NCI-H446 treated with DMSO at 0.1 percent for 48 hours (cell line): Measurements from ENCODE around the gene RPL7L1.
"Not testable (repeated sequence)": the region's sequence is repeated elsewhere in the genome, so short reads cannot be mapped to it uniquely, and the experiment has no call there.

Experiments
- DNase-seq: peaks from one replicate; lab custom pipeline; 2025; lab: John Stamatoyannopoulos, UW

The RPL7L1 gene

DNA sequence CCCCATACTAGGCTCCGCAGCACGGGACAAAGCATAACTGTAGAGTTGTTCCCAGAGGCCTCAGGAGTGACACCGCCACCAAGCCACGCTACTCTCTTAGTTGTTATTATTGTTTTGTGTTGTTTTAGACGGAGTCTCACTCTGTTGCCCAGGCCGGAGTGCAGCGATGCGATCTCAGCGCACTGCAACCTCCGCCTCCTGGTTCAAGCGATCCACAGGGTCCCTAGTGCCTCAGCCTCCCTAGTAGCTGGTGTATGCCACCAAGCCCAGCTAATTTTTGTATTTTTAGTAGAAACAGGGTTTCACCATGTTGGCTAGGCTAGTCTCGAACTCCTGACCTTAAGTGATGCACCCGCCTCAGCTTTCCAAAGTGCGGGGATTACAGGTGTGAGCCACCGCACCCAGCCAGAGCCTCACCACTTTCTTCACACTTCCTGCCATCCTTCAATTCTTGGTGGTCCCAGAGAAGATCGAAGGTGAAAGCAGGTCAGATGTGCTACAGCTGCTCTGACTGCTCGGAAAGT, 11.8 kb downstream of the RPL7L1 start:
- no peak for DNase-seq

DNA sequence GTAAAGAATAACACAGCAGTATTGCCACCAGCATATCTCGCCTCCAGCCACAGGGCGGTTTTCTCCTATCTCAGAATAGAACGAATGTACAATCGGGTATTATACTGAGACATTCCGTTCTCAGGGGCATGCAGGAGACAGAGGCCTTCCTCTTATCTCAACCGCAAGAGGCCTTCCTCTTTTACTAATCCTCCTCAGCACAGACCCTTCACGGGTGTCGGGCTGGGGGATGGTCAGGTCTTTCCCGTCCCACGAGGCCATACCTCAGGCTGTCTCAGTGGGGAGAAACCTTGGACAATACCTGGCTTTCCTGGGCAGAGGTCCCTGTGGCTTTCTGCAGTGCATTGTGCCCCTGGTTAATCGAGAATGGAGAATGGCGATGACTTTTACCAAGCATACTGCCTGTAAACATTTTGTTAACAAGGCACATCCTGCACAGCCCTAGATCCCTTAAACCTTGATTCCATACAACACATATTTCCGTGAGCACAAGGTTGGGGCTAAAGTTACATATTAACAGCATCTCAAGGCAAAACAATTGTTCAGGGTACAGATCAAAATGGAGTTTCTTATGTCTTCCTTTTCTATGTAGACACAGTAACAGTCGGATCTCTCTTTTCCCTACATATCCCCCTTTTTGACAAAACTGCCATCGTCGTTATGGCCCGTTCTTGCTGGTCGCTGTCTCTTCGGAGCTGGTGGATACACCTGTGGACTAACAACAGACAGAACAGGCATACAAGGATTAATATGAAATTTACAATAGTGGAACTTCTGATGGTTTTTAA, 14.8 kb downstream of the RPL7L1 start:
- DNase-seq: not testable (repeated sequence)

DNA sequence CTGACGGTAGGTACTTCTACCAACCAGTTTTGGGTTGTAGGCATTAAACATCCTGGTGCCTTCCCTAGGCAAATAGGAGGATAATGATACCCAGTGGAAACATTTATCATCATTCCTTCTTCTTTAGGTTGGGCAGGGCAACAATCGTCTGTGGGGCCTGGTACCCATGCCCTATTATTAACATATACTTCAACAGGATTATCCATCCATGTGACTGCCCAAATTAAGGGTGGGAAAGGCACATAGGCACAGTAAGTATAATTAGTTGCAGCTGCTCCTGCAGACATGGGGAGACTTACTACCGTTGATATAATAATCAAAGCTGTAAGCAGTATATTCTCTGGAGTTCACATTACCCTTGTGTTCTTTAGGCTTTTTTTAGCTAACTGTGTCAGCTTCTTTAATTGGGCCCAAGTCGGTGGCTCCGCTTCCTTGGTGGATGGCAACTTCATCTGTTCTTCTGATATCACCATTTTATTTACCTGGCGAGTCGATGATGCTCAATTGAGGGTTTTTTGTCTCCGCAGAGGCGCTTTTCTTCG, 16.8 kb downstream of the RPL7L1 start:
- DNase-seq: no peak

DNA sequence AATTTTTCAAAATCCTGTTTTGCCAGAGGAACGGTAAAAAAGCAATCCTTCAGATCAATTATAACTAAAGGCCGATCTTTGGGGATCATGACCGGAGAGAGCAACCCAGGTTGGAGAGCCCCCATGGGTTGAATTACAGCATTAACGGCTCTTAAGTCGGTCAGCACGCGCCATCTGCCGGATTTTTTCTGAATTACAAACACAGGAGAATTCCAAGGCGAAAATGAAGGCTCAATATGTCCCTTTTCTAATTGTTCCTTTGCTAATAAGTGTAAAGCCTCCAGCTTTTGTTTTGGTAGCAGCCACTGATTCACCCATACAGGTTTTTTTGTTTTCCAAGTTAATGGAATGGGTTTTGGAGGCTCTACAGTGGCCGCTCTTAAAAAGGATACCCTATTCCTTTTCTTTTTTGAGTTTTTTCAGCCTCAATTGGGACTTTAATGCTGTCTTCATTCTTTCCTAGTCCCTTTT, 19.5 kb downstream of the RPL7L1 start:
- peak; percentile 53 for DNase-seq

DNA sequence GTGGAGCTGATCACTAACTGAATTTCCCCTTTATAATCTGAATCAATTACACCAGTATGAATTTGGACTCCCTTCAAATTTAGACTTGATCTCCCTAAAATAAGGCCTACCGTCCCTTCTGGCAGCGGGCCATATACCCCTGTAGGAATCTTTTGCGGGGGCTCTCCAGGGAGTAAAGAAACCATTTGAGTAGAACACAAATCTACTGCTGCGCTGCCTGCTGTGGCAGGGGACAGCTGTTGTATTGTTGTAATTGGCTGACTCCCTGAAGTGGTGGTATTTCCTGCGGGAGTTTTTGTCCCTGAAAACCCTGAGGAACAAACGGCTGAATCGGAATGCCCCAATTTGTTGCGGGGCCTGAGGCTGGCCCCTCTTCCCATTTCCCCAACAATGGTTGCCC, 20.5 kb downstream of the RPL7L1 start:
- no peak for DNase-seq

DNA sequence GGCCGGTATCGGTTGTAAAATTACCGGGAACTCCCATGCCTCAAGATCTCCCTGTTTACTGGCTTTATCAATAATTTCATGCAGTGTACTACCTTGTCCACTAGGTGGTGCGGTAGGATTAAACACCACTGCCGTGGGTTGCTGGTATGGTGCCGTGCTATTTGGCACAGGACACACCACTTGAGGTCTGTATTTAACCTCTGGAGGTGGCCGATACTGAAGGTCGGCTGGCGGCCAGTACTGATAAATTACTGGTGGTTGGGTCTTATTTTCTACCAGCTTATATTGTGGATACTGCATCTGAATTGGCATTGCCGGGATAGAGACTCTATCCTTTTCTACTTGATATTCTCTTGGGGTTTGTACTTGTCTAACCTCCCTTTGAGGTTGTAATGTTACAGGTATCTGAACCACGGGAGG, 22.1 kb downstream of the RPL7L1 start:
- peak; percentile 65 for DNase-seq

DNA sequence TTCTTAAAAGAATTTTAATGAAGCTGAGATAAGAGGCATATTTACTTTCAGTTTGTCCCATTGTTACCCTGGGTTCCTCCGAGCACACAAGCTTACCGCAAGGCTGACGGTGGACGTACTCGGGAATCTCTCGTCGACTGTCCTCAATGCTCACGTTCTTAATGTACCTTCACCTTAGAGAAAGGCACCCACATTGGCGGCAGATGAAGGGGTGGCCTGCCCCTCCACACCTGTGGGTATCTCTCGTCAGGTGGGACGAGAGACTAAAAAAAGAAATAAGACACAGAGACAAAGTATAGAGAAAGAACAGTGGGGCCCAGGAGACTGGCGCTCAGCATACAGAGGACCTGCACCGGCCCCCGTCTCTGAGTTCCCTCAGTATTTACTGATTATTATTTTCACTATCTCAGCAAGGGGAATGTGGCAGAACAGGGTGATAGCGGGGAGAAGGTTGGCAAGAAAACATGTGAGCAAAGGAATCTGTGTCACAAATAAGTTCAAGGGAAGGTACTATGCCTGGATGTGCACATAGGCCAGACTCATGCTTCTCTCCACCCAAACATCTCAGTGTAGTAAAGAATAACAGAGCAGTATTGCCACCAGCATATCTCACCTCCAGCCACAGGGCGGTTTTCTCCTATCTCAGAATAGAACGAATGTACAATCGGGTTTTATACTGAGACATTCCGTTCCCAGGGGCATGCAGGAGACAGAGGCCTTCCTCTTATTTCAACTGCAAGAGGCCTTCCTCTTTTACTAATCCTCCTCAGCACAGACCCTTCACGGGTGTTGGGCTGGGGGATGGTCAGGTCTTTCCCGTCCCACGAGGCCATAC, 23.2 kb downstream of the RPL7L1 start:
- not testable (repeated sequence) for DNase-seq

DNA sequence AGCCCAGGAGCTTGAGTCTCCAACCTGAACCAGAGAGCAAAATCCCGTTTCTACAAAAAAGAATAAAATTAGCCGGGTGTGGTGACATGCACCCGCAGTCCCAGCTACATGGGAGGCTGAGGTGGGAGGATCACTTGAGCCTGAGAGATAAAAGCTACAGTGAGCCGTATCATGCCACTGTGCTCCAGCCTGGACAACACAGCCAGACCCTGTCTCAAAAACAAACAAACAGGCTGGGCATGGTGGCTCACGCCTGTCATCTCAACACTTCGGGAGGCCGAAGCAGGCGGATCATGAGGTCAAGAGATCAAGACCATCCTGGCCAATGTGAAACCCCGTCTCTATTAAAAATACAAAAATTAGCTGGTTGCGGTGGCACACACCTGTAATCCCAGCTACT, 25.1 kb downstream of the RPL7L1 start:
- no peak for DNase-seq

DNA sequence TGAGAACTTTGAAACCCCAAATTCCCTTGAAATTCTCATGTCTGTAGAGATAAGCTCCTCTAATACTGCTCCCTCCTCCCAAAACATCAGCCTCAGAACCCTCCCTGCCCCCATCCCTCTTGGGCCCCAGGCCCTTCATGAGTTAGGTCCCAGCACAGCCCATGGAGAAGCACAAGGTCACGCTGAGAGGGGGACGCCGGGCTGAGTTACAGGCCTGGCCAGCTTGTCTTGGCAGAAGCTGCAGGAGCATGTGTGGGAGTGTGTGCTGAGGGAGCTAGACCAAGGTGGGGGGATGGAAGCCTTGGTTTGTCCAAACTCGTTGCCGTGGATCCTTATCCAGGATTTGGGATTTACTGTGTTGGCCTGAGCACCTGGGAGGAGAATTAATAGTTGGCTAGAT, 27.9 kb downstream of the RPL7L1 start:
- DNase-seq: no peak

DNA sequence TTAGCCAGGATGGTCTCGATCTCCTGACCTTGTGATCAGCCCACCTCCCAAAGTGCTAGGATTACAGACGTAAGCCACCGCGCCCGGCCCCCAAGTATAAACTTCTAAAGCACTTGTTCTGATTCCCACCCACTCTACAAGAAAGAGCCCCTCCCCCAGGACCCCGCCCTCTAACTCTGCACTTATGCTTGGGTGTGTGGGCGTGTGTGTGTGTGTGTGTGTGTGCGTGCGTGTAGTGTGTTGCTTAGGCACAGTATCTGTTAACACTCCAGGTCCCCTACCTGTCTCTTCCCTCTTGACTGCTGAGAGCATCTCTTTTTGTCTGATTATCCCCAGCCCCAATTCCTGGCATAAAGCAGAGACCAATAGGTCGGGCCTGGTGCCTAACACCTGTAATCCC, 30.4 kb downstream of the RPL7L1 start:
- DNase-seq: no peak

DNA sequence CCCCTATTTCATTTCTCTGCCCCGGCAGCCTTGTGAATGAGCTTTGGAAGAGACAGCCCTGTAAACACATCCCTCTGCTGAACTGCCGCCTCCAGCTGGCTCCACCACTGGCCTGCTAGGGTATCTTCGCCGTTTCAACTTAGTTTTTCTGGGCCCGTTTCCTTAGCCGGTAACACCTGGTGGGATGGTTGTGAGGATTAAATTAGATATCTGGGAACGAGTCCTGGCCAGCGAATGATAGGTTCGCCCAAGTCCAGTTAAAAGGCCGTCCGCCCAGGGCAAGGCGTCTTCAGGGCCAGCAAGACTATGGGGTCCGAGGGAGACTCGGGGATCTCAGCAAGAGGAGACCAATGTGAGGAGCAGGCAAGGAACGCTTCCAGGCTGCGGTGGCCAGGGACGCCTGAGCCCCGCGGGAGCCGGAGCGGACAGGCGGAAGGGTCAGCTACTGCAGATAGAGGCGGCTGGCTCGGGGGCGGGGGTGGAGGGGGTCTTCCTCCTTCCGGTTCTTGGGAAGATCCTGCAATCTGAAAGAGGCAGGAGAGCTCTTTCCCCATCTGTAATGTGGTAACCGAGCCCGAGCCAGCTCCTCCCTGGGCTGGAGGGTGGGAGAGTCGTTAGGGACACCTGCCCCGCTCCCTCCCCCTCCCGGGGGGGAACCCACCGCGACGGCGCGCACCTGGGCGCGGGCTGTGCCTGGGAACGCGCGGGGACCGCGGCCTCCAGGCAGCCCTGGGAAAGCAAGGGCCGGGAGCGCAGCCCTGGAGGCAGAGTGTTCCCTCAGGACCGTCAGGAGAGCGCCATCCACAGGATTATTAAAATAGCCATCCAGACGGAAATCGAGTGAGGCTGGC, 32.0 kb downstream of the RPL7L1 start:
- DNase-seq: no peak

DNA sequence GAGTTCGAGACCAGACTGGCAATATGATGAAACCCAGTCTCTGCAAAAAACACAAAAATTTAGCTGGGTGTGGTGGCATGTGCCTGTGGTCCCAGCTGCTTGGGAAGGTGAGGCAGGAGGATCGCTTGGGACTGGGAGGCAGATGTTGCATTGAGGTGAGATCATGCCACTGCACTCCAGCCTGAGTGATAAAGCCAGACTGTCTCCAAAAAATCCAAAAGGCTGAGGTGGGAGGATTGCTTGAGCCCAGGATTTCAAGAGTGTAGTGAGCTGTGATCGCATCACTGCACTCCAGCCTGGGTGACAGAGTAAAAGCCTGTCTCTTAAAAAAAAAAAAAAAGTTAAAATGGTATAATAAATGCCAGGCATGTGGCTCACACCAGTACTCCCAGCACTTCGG, 35.1 kb downstream of the RPL7L1 start:
- DNase-seq: no peak

DNA sequence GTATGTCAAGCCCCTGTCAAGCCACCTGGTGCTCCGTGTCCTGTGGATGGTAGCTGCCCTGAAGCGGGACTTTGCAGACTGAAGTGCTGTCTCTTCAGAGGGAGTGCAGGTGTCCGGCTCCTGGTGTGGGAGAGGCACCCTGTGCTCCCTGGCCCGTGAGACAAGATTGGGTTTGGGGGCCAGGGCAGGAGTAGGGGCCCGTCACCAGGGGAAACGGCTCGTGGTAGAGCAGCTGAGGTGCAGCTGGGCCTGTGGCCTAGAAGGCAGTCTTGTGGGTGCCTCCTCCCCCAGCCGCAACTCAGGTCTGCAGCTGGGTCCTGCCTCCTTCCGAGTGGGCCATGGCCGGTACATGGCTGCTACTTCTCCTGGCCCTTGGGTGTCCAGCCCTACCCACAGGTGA, 36.3 kb downstream of the RPL7L1 start, which contains the start of gene PTCRA:
PTCRA (plus strand) TSS at position 322 of the 400 bp plus-strand sequence; CDS start at position 339, 17 bp downstream.
- no peak for DNase-seq

DNA sequence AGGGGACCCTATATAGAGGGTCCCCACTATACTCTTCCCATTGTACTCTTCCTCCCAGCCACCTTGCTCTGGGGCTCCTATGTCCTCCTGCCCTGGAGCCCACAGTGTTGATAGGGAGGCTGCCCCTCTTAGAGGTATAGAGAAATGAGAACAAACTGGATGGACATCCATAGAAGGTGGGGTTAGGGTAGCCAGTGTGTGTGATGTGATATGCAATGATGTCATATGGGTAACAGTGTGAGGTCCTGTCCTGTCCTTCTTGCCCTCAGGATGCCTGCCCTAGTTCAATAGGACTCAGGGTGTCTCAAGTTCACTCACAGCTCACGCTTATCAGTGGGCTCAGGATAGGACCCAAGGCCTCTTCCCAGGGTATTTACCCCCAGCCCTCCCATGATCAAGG, 36.9 kb downstream of the RPL7L1 start:
- no peak for DNase-seq

DNA sequence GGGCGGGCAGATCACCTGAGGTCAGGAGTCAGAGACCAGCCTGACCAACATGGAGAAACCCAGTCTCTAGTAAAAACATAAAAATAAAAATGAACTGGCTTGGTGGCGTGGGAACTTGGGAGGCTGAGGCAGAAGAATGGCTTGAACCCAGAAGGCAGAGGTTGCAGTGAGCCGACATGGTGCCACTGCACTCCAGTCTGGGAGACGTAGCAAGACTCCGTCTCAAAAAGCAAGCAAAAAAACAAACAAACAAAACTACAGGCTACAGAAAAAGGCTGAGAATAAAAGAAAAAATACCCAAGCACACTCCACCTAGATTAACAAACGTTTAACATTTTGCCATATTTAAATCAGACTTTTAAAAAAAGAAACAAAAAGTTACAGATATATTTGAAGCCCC, 42.4 kb downstream of the RPL7L1 start:
- no peak for DNase-seq

DNA sequence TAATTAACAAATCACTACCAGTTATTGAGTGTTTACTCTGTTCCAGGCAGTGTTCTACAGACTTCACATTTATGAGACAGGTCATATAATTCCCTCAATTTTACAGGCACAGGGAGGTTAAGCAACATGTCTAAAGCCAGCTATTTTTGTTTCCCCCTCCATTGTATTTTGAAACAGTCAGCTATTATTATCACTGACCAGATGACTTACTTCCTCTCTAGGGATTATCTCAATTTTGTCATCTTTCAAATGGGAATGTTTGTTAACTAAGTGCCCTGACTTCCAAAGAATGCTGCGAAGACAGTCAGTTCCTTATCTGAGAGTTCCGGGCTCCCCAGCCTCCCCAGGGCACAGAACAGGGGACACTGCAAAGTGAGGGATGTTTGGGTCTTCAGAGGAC, 44.2 kb downstream of the RPL7L1 start:
- no peak for DNase-seq

DNA sequence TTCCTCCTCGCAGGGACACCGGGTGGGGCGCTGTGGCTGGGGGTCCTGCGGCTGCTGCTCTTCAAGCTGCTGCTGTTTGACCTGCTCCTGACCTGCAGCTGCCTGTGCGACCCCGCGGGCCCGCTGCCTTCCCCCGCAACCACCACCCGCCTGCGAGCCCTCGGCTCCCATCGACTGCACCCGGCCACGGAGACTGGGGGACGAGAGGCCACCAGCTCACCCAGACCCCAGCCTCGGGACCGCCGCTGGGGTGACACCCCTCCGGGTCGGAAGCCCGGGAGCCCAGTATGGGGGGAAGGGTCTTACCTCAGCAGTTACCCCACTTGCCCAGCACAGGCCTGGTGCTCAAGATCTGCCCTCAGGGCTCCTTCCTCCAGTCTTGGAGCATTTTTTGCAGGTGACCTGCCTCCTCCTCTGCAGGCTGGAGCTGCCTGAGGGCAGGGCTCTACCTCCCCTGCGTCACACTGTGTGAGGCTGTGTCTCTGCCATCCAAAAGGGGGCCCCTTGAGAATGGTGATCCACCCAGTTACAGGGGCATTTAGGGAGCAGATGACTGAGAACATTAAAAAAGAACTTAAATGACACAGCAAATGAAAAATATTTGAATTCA, 45.9 kb downstream of the RPL7L1 start:
- DNase-seq: no peak

DNA sequence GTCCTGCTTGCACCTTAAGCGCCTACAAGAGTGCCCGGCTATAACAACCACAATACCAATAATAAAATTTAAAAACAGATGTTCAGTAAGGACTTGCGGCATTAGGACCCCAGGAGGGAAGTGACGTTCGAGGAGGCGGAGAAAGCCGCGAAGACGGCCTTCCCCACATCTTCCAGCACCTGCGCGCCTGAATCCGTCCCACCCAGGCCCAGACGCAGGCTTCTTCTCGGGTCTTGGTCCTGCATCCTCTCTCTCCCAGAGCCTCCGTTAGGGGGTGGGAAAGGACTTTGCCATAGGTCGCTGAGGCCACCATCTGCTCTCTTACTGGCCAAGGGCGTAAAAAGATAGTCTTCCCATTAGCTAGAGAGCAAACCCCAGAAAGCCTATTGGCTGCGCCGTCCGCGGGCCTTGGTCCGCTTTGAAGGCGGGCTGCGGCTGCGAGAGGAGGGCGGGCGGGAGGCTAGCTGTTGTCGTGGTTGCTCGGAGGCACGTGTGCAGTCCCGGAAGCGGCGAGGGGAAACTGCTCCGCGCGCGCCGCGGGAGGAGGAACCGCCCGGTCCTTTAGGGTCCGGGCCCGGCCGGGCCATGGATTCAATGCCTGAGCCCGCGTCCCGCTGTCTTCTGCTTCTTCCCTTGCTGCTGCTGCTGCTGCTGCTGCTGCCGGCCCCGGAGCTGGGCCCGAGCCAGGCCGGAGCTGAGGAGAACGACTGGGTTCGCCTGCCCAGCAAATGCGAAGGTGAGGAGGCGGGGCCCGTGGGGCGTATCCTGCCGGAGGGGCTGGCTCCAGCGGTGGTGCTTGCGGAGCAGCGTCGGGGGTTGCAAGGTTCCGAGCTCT, 49.8 kb downstream of the RPL7L1 start, which contains the start of gene CNPY3:
CNPY3 (plus strand) TSS at position 495 of the 835 bp plus-strand sequence; CDS start at position 586, 91 bp downstream.
- peak; percentile 98 for DNase-seq

DNA sequence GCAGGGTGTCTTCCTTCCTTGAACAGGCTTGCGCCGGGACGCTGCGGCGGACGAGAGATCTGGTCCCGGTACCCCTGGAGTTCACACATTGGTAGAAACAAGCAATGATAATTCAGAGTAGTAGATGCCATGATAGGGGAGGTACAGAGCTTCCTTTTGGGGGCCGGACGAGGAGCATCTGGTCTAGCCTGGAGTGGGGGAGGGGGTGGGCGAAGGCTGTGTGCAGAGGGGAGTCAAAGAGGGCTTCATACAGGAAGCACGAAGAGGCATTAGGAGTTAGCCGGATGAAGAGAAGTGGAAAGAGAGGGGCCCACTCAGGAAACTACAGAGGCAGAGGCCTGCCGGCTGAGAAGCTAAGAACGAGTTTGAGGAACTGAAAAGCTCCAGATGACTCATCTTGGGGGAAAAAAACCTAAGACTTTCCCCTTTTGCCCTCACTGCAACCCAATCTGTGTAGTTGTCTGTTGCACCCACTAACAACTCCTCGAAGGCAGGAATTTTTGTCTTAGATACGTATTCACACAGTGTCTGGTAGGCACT, 50.5 kb downstream of the RPL7L1 start:
- no peak for DNase-seq

DNA sequence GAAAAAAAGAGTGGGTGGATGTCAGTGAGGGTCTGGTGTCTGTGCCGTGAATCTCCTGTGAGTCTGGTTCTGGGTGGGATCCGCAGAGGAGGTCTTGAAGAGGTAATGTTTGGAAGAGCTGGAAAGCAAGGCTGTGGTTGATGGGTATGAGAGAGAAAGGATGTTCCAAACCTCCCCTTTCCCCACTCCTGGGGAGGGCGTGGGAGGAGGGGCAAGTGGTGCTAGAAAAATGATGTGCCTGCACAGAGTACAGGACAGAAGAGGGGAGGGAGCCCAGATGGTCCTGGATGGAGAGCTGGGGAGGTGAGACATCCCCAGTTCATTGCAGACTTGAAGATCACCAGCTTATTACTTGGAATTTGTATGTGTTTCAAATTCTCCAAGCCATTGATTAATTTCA, 53.0 kb downstream of the RPL7L1 start:
- DNase-seq: no peak
